ENCODE data around the gene FZD2. TPM values are rescaled to one million over a fixed set of nuclear protein-coding genes. Genes with fewer than 3 reads are reported as not detected.

Gene FZD2
- total and polyA plus RNA-seq, 3 experiments from 2014 or later = 0.11 TPM; not detected in 2

- no peaks in the 10 kb centered on the region for H3K4me1 ChIP-seq (ENCODE audit: insufficient read depth, low read length)
- Mint-ChIP-seq H3K36me3 (no peaks in the 10 kb centered on the region), H3K9me3 (no peaks in the 10 kb centered on the region), H3K27me3 (peaks cover 43 to 67% of the 10 kb centered on the region in 2 donors), H3K4me1 (no peaks in the 10 kb centered on the region), H3K27ac (no peak overlapping the region), H3K4me3 (no peak overlapping the region)
- H3K27me3 ChIP-seq (ENCODE audit: insufficient read depth, low read length, poor library complexity, severe bottlenecking) = peaks cover 4% of the 10 kb centered on the region
- H3K9me3 ChIP-seq (ENCODE audit: low read length) = no peaks in the 10 kb centered on the region
- H3K27ac ChIP-seq (ENCODE audit: low read depth, low read length) = no peak overlapping the region
- no peak for DNase-seq
- H3K4me3 ChIP-seq (ENCODE audit: low read length) = no peak overlapping the region
- ChIA-PET POLR2A (no interaction called here), CTCF (interaction anchor here (1.5 kb wide), 1 partner anchor 9 kb away, joined by 3 read pairs; no protein-coding TSS in a partner anchor)
- no peaks in the 10 kb centered on the region for H3K36me3 ChIP-seq (ENCODE audit: insufficient read depth, low read length)
Observed at GRCh38 chr17:44541884-44542581, 15.3 kb upstream of the FZD2 start.

GRCh38 chr17:44543213-44543904 is 13.9 kb upstream of the FZD2 start:
- no peak for DNase-seq
- Mint-ChIP-seq H3K9me3 (no peaks in the 10 kb centered on the region), H3K27ac (peak overlapping the region in 1 of 8 donors; percentile 15), H3K4me1 (no peaks in the 10 kb centered on the region), H3K36me3 (no peaks in the 10 kb centered on the region), H3K4me3 (no peak overlapping the region), H3K27me3 (peaks cover 47 to 68% of the 10 kb centered on the region in 2 donors)
- no peaks in the 10 kb centered on the region for H3K4me1 ChIP-seq (ENCODE audit: insufficient read depth, low read length)
- no peak overlapping the region for H3K27ac ChIP-seq (ENCODE audit: low read depth, low read length)
- peaks cover 4% of the 10 kb centered on the region for H3K27me3 ChIP-seq (ENCODE audit: insufficient read depth, low read length, poor library complexity, severe bottlenecking)
- POLR2A ChIA-PET = no interaction called here
- H3K4me3 ChIP-seq (ENCODE audit: low read length) = no peak overlapping the region
- H3K36me3 ChIP-seq (ENCODE audit: insufficient read depth, low read length) = no peaks in the 10 kb centered on the region
- H3K9me3 ChIP-seq (ENCODE audit: low read length) = no peaks in the 10 kb centered on the region
- CTCF ChIA-PET = interaction anchor here (1.5 kb wide), 1 partner anchor 10 kb away, joined by 3 read pairs; no protein-coding TSS in a partner anchor

- no peak overlapping the region for H3K4me3 Mint-ChIP-seq
- no peaks in the 10 kb centered on the region for H3K36me3 Mint-ChIP-seq
- Histone ChIP-seq H3K4me1 (ENCODE audit: insufficient read depth, low read length) (no peaks in the 10 kb centered on the region), H3K9me3 (ENCODE audit: low read length) (no peaks in the 10 kb centered on the region), H3K27ac (ENCODE audit: low read depth, low read length) (no peak overlapping the region), H3K4me3 (ENCODE audit: low read length) (no peak overlapping the region), H3K27me3 (ENCODE audit: insufficient read depth, low read length, poor library complexity, severe bottlenecking) (peaks cover 4% of the 10 kb centered on the region), H3K36me3 (ENCODE audit: insufficient read depth, low read length) (no peaks in the 10 kb centered on the region)
- DNase-seq = no peak
- H3K27ac Mint-ChIP-seq = no peak overlapping the region
- ChIA-PET POLR2A (no interaction called here), CTCF (no interaction called here)
- peaks cover 47 to 70% of the 10 kb centered on the region in 2 donors for H3K27me3 Mint-ChIP-seq
- H3K4me1 Mint-ChIP-seq = no peaks in the 10 kb centered on the region
- H3K9me3 Mint-ChIP-seq = no peaks in the 10 kb centered on the region
Observed at GRCh38 chr17:44543905-44544523, 13.3 kb upstream of the FZD2 start.

DNA sequence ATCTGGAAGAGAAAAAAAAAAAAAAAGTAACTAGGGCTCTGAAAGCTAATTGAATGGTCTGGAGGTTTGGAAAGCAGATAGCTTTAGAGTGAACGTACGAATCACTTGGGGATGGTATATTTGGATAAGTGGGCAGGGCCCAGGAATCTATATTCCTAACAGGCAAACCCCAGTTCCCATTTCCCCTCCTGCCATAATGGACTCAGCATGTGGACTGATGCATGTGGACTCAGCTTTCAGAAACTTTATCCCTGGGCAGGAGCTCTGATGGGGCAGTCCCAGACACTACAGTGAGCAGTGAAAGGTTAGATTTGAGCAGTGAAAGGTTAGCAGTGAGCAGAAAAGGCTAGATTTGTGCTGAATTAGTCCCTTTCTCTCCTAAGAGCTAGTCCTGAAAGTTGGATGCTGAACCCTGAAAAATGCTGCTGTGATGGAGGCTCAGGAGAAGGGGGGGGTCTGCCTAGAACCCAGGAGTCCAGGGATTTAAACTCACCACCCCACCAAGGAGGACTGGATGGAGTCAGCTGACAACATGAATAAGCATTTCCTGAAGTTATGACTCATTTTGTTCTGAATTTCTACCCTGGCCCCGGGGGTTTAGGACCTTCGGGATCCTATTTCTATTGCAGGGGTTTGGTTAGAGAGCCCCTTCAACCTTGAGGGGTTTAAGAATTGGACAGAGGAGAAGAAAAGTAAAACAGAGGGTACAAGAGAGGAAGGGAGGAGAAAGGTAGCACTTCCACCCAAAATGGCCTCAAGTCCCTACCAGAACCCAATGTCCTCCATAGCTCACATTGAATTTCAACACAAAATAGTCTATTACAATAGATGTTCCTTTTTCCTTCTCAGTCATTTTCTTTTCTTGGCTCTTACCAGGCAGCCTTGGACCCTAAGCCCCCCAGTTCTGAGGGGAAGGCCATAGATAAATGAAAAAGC is 10.3 kb upstream of the FZD2 start:
- peak overlapping the region in 2 of 8 donors; percentile 44 to 51 for H3K27ac Mint-ChIP-seq
- Histone ChIP-seq H3K4me3 (ENCODE audit: low read length) (no peak overlapping the region), H3K27me3 (ENCODE audit: insufficient read depth, low read length, poor library complexity, severe bottlenecking) (peaks cover 4% of the 10 kb centered on the region), H3K27ac (ENCODE audit: low read depth, low read length) (no peak overlapping the region), H3K9me3 (ENCODE audit: low read length) (no peaks in the 10 kb centered on the region), H3K36me3 (ENCODE audit: insufficient read depth, low read length) (no peaks in the 10 kb centered on the region), H3K4me1 (ENCODE audit: insufficient read depth, low read length) (no peaks in the 10 kb centered on the region)
- no peaks in the 10 kb centered on the region for H3K36me3 Mint-ChIP-seq
- H3K4me3 Mint-ChIP-seq = no peak overlapping the region
- no peaks in the 10 kb centered on the region for H3K4me1 Mint-ChIP-seq
- ChIA-PET CTCF (interaction anchor here (1.2 kb wide), 1 partner anchor 15 kb away, joined by 3 read pairs; no protein-coding TSS in a partner anchor), POLR2A (no interaction called here)
- no peak for DNase-seq
- H3K27me3 Mint-ChIP-seq = peaks cover 44 to 74% of the 10 kb centered on the region in 2 donors
- no peaks in the 10 kb centered on the region for H3K9me3 Mint-ChIP-seq

DNA sequence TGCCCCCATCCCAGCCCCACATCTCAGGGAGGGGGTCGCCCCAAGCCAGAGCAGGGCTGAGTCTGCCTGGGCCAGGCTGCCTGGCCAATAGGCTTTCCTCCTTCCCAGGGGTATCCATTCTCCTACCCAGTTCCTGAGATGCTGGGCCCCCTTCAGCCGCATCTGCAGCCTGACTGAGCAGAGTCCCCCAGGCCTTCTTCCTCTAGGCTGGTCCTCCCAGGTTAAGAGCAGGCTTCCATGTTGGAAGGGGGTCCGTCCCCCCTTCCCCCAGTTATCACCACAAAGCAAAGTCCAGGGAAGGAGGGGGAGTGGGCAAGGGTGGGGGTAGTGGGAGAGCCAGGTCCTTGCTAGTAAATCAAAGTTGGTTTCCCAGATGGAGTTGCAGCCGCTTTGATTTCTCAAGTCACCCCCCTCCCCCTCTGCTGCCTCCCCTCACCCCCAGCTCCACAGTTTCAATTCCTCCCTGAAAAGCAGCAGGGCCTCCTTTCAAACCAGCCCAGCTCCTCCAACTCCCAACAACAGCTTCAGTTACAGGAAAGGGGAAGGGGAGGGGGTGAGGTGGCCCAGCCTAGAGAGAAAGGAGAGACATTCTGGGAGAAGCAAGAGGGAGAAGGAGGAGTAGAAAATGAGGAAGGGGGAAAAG is 9.5 kb upstream of the FZD2 start:
- H3K27me3 Mint-ChIP-seq = peaks cover 43 to 75% of the 10 kb centered on the region in 2 donors
- Histone ChIP-seq H3K4me3 (ENCODE audit: low read length) (no peak overlapping the region), H3K27me3 (ENCODE audit: insufficient read depth, low read length, poor library complexity, severe bottlenecking) (peaks cover 4% of the 10 kb centered on the region), H3K36me3 (ENCODE audit: insufficient read depth, low read length) (no peaks in the 10 kb centered on the region), H3K9me3 (ENCODE audit: low read length) (no peaks in the 10 kb centered on the region), H3K4me1 (ENCODE audit: insufficient read depth, low read length) (no peaks in the 10 kb centered on the region), H3K27ac (ENCODE audit: low read depth, low read length) (no peak overlapping the region)
- no peak for DNase-seq
- ChIA-PET POLR2A (no interaction called here), CTCF (no interaction called here)
- H3K4me1 Mint-ChIP-seq = no peaks in the 10 kb centered on the region
- H3K36me3 Mint-ChIP-seq = no peaks in the 10 kb centered on the region
- no peak overlapping the region for H3K4me3 Mint-ChIP-seq
- no peak overlapping the region for H3K27ac Mint-ChIP-seq
- no peaks in the 10 kb centered on the region for H3K9me3 Mint-ChIP-seq

DNA sequence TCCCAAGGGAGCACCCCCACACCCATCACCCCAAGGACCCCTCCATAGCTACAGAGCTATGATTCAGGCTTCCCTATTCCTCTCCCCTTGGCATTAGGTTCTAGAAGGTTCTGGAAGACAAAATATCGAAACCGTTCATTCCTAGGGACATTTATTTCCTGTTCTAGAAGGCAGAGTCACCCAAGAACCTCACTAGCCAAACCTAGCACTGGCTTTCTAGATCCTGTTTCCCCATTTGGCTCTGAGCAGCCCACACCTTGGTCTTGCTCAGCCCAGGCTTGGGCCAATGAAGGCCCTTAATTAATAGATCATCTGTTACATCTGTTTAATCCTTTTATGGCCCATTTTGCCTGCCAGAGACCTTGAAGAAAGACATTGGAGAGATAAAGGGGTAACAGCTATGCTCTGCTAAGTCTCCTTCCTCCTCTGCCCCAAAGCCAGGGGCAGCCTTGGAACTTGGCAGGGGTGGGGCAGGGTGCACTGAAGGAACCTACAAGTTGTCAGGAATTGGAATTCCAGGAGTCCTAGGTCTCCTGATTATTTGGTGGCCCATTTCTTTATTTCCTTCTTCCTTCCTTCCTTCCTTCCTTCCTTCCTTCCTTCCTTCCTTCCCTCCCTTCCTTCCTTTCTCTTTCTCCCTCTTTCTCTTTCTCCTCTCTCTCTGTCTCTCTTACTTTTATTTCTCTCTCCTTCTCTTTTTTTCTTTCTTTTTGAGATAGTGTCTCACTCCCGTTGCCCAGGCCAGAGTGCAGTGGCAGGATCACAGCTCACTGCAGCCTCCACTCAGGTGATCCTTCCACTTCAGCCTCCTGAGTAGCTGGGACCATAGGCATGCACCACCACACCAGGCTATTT is 8.7 kb upstream of the FZD2 start:
- no peak overlapping the region for H3K27ac ChIP-seq (ENCODE audit: low read depth, low read length)
- Mint-ChIP-seq H3K27me3 (peaks cover 41 to 72% of the 10 kb centered on the region in 2 donors), H3K4me1 (no peaks in the 10 kb centered on the region), H3K9me3 (no peaks in the 10 kb centered on the region), H3K36me3 (no peaks in the 10 kb centered on the region), H3K27ac (no peak overlapping the region), H3K4me3 (no peak overlapping the region)
- no peak overlapping the region for H3K4me3 ChIP-seq (ENCODE audit: low read length)
- H3K27me3 ChIP-seq (ENCODE audit: insufficient read depth, low read length, poor library complexity, severe bottlenecking) = peaks cover 4% of the 10 kb centered on the region
- H3K4me1 ChIP-seq (ENCODE audit: insufficient read depth, low read length) = no peaks in the 10 kb centered on the region
- DNase-seq = no peak
- ChIA-PET POLR2A (no interaction called here), CTCF (no interaction called here)
- no peaks in the 10 kb centered on the region for H3K9me3 ChIP-seq (ENCODE audit: low read length)
- no peaks in the 10 kb centered on the region for H3K36me3 ChIP-seq (ENCODE audit: insufficient read depth, low read length)

DNA sequence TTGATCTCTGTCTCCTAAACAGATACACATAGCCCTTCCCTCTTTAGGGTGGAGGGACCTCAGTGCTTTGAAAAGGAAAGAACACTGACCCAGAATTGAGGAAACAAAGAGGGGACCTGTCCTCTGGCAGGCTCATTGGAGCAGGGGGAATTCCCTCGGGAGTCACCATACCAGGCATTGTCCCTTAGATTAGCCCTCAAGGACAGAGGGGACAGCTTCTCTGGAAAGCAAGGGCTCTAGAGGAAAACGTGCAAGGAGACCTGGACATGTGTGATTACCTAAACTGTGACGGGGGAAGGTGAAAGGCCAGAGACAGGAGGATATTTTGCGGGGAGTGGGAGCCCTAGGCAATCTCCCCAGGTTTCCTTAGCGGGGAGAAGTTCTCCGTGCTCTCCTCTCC is 7.6 kb upstream of the FZD2 start:
- no peak overlapping the region for H3K27ac Mint-ChIP-seq
- H3K9me3 Mint-ChIP-seq = no peaks in the 10 kb centered on the region
- H3K36me3 Mint-ChIP-seq = no peaks in the 10 kb centered on the region
- ChIA-PET CTCF (no interaction called here), POLR2A (no interaction called here)
- Histone ChIP-seq H3K27ac (ENCODE audit: low read depth, low read length) (no peak overlapping the region), H3K9me3 (ENCODE audit: low read length) (no peaks in the 10 kb centered on the region), H3K4me1 (ENCODE audit: insufficient read depth, low read length) (no peaks in the 10 kb centered on the region), H3K27me3 (ENCODE audit: insufficient read depth, low read length, poor library complexity, severe bottlenecking) (peaks cover 4% of the 10 kb centered on the region), H3K36me3 (ENCODE audit: insufficient read depth, low read length) (no peaks in the 10 kb centered on the region), H3K4me3 (ENCODE audit: low read length) (no peak overlapping the region)
- peaks cover 35 to 61% of the 10 kb centered on the region in 2 donors for H3K27me3 Mint-ChIP-seq
- no peaks in the 10 kb centered on the region for H3K4me1 Mint-ChIP-seq
- DNase-seq = no peak
- no peak overlapping the region for H3K4me3 Mint-ChIP-seq

All from CD8-positive, alpha-beta memory T cell (primary cell).